Activated T-cell treated with anti-CD3 and anti-CD28 coated beads, Interleukin-2, amount 50 U/mL, for 4 hours (primary cell): ENCODE results near the gene RBX1. TPM values are rescaled to one million over a fixed set of nuclear protein-coding genes. Genes with fewer than 3 reads are reported as not detected.
A peak's percentile ranks its signal among the peaks of the same experiment; 100 is the strongest.
"Not testable (repeated sequence)": the region's sequence is repeated elsewhere in the genome, so short reads cannot be mapped to it uniquely, and the experiment has no call there.

ENCODE experiments used
- ATAC-seq, 2 donors: fragments of 200-7000 bp; cut with Tn5 transposase; one replicate each; pipeline ENCODE4 v1.10.0; 2021
- DNase-seq: peaks from one replicate; pipeline ENCODE4 v3.0.0-alpha.2; 2020
- H3K27me3 Mint-ChIP-seq: one replicate; pipeline ENCODE4 v1.8.0; 2021; ENCODE audit warnings: low read depth, mixed read lengths
- H3K36me3 Mint-ChIP-seq: one replicate; pipeline ENCODE4 v1.8.0; 2022; ENCODE audit warnings: mixed read lengths; ENCODE audit not compliant: insufficient read depth
- H3K4me1 Mint-ChIP-seq: one replicate; pipeline ENCODE4 v1.8.0; 2021; ENCODE audit warnings: low read depth, mixed read lengths
- H3K4me3 Mint-ChIP-seq: one replicate; pipeline ENCODE4 v1.8.0; 2021; ENCODE audit warnings: mild to moderate bottlenecking, moderate library complexity, mixed read lengths
- H3K9me3 Mint-ChIP-seq: one replicate; pipeline ENCODE4 v1.8.0; 2021; ENCODE audit warnings: mixed read lengths
- total RNA-seq, 3 donors: library from RNA; stranded (reverse); gene quantifications; one replicate each; pipeline ENCODE4 v1.2.1, GENCODE V29; 2021

The RBX1 gene
- 10 to 100 TPM; 82.6 to 86.0 (median 85.7) TPM for total RNA-seq

DNA sequence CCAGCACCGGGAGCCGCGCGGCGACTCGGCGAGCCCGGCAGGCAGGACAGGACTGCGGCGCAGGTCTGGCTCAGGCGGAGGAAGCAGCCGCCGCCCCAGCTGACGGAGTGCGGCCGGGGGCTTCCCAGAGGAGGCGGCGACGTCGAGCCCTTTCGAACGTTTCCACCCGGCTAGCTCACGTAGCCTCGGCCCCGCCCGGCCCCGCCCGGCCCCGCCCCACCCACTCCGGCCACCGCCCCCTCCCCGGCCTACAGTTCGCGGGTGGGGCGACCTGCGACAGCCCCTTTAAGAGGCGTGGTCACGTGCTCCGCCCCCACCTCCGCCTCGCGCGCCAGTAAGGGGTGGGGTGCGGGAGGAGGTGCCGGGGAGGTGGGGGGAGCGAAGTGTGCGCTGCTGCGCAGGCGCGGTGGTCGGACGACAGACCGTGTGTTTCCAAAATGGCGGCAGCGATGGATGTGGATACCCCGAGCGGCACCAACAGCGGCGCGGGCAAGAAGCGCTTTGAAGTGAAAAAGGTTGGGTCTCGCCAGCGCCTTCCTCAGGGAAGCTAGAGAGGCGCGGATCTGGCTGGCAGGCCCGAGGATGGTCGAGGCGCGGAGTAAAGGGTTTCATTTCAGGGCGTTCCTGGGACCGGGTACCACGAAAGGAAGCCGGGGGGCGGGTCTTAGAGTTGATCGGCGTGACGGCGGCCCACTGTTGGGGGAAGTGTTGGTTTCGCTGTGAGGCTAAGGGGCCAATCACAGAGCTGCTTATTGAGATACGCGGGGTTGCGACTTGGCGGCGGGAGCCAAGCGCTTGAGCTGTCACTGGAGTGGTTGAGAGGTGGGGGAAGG lies at the start of gene RBX1:
Gene RBX1 (plus strand): TSS at position 417 of the 833 bp plus-strand sequence. CDS start 21 bp downstream, at position 438.
- Mint-ChIP-seq H3K27me3 (no peaks in the 10 kb centered on the region), H3K36me3 (peaks cover 10% of the 10 kb centered on the region), H3K4me1 (peaks cover 27% of the 10 kb centered on the region), H3K9me3 (no peaks in the 10 kb centered on the region), H3K4me3 (peak within 1 kb of the TSS; percentile 98)
- DNase-seq (peak; percentile 99), ATAC-seq (peak; percentile 85 to 87)

DNA sequence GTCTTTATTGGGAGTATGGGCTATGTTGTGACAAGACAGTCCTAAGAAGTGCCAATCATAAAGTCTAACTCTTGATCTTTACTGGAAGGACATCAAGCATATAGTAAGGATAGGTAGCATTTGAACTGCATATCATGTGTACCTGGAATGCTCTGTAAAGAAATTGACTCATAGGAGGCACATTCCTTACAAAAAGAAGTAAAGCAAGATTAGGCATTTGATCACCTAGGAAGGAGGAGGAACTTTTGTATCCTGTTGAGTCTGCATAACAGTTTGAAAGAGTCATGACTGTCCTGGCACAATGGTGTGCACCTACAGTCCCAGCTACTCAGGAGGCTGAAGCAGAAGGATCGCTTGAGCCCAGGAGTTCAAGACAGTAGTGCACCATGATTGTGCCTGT lies 47.1 kb upstream of the RBX1 start:
- no peak for DNase-seq
- H3K4me1 Mint-ChIP-seq: peaks cover 4% of the 10 kb centered on the region
- H3K9me3 Mint-ChIP-seq: no peaks in the 10 kb centered on the region
- H3K4me3 Mint-ChIP-seq: no peak overlapping the region
- H3K27me3 Mint-ChIP-seq: no peaks in the 10 kb centered on the region
- peaks cover 9% of the 10 kb centered on the region for H3K36me3 Mint-ChIP-seq
- no peak for ATAC-seq

DNA sequence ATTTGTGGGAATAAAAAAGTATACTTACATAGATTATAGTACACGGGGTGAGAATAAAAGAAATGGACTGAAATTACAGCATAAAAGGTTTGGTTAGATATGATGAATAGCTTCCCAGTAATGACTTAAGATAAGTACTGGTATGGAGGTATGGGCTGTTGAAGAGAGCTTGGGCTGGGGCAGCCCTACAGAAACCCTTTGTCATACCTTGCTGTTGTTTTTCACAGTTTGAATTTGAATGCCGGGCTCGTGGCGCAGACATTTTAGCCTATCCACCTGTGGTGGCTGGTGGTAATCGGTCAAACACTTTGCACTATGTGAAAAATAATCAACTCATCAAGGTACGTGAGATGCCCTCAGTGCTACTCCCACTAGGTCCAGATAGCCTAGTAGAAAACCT lies 42.3 kb upstream of the RBX1 start:
- Mint-ChIP-seq H3K4me3 (no peak overlapping the region), H3K4me1 (no peaks in the 10 kb centered on the region), H3K36me3 (peaks cover 14% of the 10 kb centered on the region), H3K27me3 (no peaks in the 10 kb centered on the region), H3K9me3 (no peaks in the 10 kb centered on the region)
- DNase-seq: no peak
- ATAC-seq: no peak

DNA sequence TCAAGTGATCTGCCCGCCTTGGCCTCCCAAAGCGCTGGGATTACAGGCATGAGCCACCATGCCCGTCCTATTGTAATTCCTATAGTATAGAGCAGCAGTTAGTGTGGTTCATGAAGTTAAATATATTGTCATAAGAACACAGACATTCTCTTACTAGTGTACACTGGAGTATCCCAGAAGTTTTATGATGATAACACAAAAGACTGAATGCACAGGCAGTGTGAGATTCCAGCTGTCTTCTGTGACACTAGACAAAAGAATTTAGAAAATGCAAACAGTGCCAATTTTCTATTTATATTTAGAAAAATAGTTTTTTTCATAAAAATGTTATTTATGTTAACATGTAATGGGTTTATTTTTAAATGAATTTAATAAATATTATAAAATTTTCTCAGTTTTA lies 39.4 kb upstream of the RBX1 start:
- no peak for DNase-seq
- ATAC-seq: no peak
- no peaks in the 10 kb centered on the region for H3K9me3 Mint-ChIP-seq
- H3K36me3 Mint-ChIP-seq: peaks cover 11% of the 10 kb centered on the region
- no peaks in the 10 kb centered on the region for H3K4me1 Mint-ChIP-seq
- no peak overlapping the region for H3K4me3 Mint-ChIP-seq
- H3K27me3 Mint-ChIP-seq: no peaks in the 10 kb centered on the region

DNA sequence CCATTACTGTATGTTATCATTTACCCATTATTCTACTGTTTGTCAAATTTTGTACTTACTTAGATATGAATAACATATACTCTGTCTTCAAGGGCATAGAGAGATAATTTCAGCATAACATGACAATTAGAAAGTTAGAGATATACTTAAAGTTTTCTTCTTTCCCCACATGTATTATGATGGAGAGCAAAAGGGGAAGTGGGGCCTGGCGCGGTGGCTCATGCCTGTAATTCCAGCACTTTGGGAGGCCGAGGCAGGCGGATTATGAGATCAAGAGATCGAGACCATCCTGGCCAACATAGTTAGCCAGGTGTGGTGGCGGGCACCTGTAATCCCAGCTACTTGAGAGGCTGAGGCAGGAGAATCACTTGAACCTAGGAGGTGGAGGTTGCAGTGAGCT lies 38.2 kb upstream of the RBX1 start:
- H3K27me3 Mint-ChIP-seq, H3K4me3 Mint-ChIP-seq, DNase-seq, H3K9me3 Mint-ChIP-seq, ATAC-seq, H3K4me1 Mint-ChIP-seq: not testable (repeated sequence)
- peaks cover 11% of the 10 kb centered on the region for H3K36me3 Mint-ChIP-seq

DNA sequence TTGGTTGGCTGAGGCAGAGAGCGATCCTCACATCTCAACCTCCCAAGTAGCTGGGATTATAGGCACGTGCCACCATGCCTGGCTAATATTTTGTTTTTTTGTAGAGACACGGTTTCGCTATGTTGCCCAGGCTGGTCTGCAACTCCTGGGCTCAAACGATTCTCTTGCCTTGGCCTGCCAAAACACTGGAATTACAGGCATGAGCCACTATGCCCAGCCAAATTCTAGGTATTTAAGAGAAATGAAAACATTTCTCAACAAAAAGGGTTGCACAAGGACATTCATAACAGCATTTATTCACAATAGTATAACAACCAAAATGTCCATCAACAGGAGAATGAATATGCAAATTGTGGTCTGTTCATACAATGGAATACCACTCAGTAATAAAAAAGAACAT lies 31.7 kb upstream of the RBX1 start:
- no peak for ATAC-seq
- no peak overlapping the region for H3K4me3 Mint-ChIP-seq

DNA sequence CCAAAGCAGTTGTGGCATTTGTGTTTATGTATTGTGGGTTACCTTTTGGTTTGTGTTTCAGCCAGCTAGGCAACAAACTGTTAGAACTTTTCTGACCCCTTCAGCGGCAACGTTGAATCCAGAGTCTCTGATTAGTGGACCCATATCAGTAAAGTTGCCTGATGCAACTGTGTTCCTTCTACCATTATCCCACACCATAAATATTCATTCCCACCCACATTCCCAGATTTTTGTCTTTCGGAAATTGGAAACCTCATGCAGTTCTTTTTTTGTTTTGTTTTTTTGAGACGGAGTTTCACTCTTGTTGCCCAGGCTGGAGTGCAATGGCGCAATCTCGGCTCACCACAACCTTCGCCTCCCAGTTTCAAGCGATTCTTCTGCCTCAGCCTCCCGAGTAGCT lies 30.7 kb upstream of the RBX1 start:
- H3K4me3 Mint-ChIP-seq: no peak overlapping the region
- H3K27me3 Mint-ChIP-seq: no peaks in the 10 kb centered on the region
- ATAC-seq (no peak), DNase-seq (no peak)
- no peaks in the 10 kb centered on the region for H3K9me3 Mint-ChIP-seq
- peaks cover 4% of the 10 kb centered on the region for H3K4me1 Mint-ChIP-seq
- H3K36me3 Mint-ChIP-seq: peaks cover 6% of the 10 kb centered on the region

More for the DNA sequence above, 31.7 kb upstream of the RBX1 start:
- peaks cover 7% of the 10 kb centered on the region for H3K36me3 Mint-ChIP-seq
- H3K4me1 Mint-ChIP-seq: peaks cover 4% of the 10 kb centered on the region
- no peaks in the 10 kb centered on the region for H3K9me3 Mint-ChIP-seq
- H3K27me3 Mint-ChIP-seq: no peaks in the 10 kb centered on the region
- no peak for DNase-seq

DNA sequence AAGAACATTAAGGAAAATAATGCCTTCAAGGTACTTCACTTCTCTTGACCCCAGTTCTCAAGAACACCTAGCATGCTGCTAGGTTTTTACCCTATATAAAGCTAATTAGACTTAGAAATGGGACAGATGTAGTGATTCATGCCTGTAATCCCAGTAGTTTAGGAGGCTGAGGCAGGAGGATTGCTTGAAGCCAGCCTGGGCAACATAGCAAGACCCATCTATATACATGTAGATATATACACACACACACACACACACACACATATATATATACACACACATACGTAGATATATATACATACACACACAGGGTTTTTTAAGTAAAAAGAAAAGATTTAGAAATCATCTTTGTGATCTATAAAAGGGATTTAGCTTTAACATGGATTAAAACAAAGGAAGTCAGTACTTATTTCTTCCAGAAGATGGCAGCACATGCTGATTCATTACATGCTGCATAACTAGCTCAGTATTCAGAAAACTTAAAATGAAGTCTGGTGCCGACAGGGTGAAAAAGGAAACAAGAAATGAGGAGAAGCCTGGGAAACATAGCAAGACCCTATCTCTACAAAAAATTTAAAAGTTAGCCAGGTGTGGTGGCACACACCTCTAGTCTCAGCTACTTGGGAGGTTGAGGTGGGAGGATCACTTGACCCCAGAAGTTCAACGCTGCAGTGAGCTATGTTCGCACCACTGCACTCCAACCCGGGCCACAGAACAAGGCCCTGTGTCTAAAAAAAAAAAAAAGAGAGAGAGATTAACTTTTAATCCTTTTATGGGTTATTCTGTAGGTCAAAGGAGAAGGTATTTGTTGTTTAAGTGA lies 28.5 kb upstream of the RBX1 start:
- Mint-ChIP-seq H3K4me3 (peak overlapping the region; percentile 53), H3K36me3 (peaks cover 13% of the 10 kb centered on the region), H3K27me3 (no peaks in the 10 kb centered on the region), H3K4me1 (peaks cover 4% of the 10 kb centered on the region), H3K9me3 (no peaks in the 10 kb centered on the region)
- no peak for DNase-seq
- ATAC-seq: peak; percentile 67 to 82

DNA sequence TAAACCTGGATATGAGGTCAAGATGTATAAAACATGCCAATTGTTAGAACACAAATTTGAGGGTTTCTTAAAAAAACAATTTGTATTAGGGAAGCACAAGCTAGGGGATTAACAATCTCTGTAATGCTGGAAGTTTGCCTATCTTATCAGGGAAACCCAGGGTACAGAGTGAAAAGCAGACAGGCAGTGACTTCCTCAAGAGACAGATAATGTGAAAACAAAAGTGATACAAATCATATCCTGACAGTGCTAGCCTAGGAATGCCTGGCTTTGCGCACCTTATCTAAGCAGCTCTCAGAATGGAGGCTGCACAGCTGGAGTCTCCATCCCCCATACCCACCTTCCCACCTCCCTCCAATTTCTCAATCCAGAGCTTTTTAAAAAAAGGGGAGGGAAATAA lies 22.5 kb upstream of the RBX1 start:
- Mint-ChIP-seq H3K4me3 (no peak overlapping the region), H3K4me1 (no peaks in the 10 kb centered on the region), H3K27me3 (no peaks in the 10 kb centered on the region), H3K9me3 (no peaks in the 10 kb centered on the region), H3K36me3 (peaks cover 13% of the 10 kb centered on the region)
- DNase-seq (no peak), ATAC-seq (no peak)

DNA sequence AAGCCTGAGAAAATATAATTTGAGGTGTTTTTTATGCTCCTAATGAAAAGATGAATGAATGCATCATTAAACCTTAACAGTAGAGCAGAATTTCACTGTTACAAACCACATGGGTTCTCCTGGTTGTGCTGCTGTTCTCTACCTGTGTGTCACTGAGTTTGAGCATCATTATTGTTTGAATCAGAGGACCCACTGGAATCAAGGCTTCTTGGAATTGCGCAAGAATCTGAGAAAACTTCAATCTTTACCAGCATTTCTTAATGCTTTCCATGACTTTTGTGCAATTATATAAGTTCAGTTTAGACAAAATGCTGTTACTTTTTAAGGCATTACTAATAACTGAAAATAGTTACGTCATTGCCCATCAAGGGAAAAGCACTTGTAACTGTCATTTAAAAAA lies 18.8 kb upstream of the RBX1 start:
- Mint-ChIP-seq H3K4me1 (no peaks in the 10 kb centered on the region), H3K27me3 (no peaks in the 10 kb centered on the region), H3K36me3 (no peaks in the 10 kb centered on the region), H3K9me3 (no peaks in the 10 kb centered on the region), H3K4me3 (no peak overlapping the region)
- no peak for ATAC-seq
- no peak for DNase-seq

DNA sequence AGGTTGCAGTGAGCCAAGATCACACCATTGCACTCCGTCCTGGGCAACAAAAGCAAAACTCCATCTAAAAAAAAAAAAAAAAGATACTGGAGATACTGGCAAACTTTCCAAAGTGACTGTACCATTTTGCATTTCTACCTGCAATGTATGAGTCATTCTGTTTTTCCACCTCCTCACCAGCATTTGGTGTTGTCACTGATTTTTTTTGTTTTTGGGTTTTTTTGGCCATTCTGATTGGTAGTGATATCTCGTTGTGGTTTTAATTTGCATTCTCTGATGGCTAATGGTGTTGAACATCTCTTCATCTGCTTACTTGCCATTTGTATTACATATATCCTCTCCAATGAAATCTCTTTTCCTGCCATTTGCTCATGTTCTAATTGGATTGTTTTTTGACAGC lies 12.0 kb upstream of the RBX1 start:
- peaks cover 6% of the 10 kb centered on the region for H3K4me1 Mint-ChIP-seq
- no peaks in the 10 kb centered on the region for H3K27me3 Mint-ChIP-seq
- peak; percentile 75 to 80 for ATAC-seq
- no peaks in the 10 kb centered on the region for H3K36me3 Mint-ChIP-seq
- no peak for DNase-seq
- no peak overlapping the region for H3K4me3 Mint-ChIP-seq
- no peaks in the 10 kb centered on the region for H3K9me3 Mint-ChIP-seq

DNA sequence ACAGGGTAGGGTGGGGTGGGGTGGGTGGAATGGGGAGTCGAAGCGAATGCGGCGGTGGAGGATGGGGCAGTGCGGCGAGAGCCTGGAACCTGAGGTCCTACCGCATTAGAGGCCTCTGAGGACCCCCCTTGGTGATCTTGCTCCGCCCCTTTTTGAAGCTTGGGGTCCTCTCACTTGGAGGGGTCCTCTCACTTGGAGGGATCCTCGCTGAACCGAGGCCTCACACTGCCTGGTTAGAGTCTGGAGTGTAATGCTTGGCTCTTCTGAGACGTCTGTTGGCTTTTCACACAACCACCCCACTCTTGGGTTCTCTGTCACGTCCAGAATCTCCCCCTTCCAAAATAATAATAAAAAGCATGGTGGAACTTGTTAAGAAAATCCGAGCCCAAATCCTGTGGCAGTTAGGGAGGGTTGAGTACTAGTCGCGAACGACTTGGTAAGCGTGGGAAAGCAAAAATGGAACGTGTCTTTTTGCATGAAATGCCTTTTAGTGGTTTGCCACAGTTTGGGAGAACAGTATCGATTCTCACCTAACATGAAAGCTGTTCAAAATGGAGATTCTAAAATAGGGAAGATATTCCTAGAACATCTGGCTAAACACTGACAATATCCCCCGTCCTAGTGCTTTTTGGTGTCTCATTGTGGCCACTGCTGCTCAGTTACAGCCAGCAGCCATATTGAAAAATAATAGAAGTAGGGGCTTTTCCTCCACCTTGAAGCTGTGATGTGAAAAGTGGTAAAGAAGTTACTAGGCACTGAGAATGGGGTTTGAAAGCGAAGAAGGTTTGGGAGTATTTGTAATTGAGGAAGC lies 822 bp downstream of the RBX1 start:
- ATAC-seq: peak in 1 of 2 donors; percentile 0
- H3K9me3 Mint-ChIP-seq: no peaks in the 10 kb centered on the region
- peak overlapping the region; percentile 98 for H3K4me3 Mint-ChIP-seq
- peaks cover 10% of the 10 kb centered on the region for H3K36me3 Mint-ChIP-seq
- peaks cover 27% of the 10 kb centered on the region for H3K4me1 Mint-ChIP-seq
- H3K27me3 Mint-ChIP-seq: no peaks in the 10 kb centered on the region
- DNase-seq: no peak

DNA sequence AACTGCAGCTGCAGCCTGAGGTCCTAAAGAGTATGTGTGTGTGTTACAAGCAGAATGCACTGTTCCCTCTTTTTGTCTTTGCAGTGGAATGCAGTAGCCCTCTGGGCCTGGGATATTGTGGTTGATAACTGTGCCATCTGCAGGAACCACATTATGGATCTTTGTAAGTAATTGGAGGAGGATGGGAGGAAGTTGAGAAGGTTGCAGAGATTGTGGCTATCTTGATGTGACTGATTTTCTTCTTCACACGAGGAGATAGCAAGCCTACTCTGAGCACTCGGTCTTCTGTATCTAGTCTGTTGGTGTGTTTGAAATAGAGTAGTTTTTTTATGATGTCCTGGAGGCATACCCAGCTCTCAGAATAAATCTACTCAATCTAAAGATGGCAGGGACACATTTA lies 2.3 kb downstream of the RBX1 start:
- Mint-ChIP-seq H3K9me3 (no peaks in the 10 kb centered on the region), H3K4me1 (peaks cover 31% of the 10 kb centered on the region), H3K36me3 (peaks cover 12% of the 10 kb centered on the region), H3K4me3 (peak overlapping the region; percentile 0), H3K27me3 (no peaks in the 10 kb centered on the region)
- DNase-seq (no peak), ATAC-seq (no peak)

DNA sequence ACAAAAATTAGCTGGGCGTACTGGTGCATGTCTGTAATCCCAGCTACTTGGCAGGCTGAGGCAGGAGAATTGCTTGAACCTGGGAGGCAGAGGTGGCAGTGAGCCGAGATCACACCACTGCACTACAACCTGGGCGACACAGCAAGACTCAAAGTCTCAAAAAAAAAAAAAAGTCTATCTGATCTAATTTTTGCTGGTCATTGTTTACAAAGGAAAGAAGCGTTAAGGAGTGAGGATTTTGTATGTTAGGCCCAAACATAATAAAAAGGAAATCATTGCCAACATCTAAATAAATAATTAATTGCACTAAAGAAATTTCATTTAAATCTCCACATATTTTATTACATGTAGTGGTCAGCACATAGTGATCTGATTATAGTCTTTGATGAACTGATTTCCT lies 2.9 kb downstream of the RBX1 start:
- Mint-ChIP-seq H3K4me3 (peak overlapping the region; percentile 7), H3K27me3 (no peaks in the 10 kb centered on the region)
- ATAC-seq: no peak

More for the DNA sequence above, 2.9 kb downstream of the RBX1 start:
- no peak for DNase-seq
- peaks cover 32% of the 10 kb centered on the region for H3K4me1 Mint-ChIP-seq
- H3K9me3 Mint-ChIP-seq: no peaks in the 10 kb centered on the region
- H3K36me3 Mint-ChIP-seq: peaks cover 12% of the 10 kb centered on the region
